ENCODE results near the gene MZT1.
"Not testable (repeated sequence)": the region's sequence is repeated elsewhere in the genome, so short reads cannot be mapped to it uniquely, and the experiment has no call there.

The MZT1 gene

GRCh38 chr13:72727417-72728289 is at the start of gene MZT1, which contains the start of gene BORA:
MZT1 (minus strand) TSS chr13:72727629; CDS start chr13:72727602, 27 bp downstream.
BORA (plus strand) TSS chr13:72727923; CDS start chr13:72728941, 1,018 bp downstream.
- DNase-seq (ENCODE audit: insufficient read length, low spot score) (peak; percentile 89), FAIRE-seq (peak; percentile 100)
- TF ChIP-seq POLR2A (IDR thresholded peaks at IDR 0.05; ENCODE audit: low read depth, low read length), result peak; percentile 59

DNA sequence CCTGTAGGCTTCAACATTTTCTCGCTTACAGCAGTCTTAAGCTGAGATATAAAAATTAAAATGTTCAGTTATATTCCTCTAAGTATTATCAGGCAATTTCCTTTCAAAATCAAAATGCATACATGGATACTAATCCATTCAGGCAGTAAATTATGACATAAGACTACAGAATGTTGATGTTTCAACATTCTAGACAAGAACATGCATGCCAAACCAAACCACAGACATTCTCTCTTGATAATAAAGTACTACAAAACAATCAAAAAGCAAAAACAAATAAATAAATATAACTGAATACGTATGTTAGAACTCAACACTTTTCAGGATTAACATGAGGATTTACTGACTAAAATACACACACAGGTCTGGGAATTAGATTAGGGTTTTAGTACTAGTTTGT is 46.6 kb upstream of the MZT1 start:
- FAIRE-seq (no peak), DNase-seq (ENCODE audit: insufficient read length, low spot score) (no peak)
- no peak for TF ChIP-seq POLR2A (IDR thresholded peaks at IDR 0.05; ENCODE audit: low read depth, low read length)

DNA sequence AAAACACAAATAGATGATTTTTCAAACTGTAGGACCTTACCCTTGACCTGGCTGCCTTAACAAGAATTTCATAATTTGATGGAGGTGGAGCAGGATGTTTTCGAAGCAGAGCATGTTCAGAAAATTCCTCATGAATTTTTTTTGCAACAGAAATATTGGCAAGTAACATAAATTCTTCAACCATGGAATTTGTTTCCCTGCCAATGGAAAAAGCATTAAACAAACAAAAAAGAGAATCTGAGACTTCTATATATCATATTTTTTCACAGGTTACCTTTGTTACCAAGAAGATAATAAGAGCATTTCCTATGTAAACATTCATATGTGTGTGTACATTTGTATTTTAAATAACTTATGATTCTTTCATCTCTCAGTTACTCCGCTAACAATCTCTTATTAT is 36.0 kb upstream of the MZT1 start:
- TF ChIP-seq POLR2A (IDR thresholded peaks at IDR 0.05; ENCODE audit: low read depth, low read length), result no peak
- FAIRE-seq, result no peak

GRCh38 chr13:72760189-72760588 is 32.8 kb upstream of the MZT1 start:
- DNase-seq (ENCODE audit: insufficient read length, low spot score) (no peak), FAIRE-seq (no peak)
- no peak for TF ChIP-seq POLR2A (IDR thresholded peaks at IDR 0.05; ENCODE audit: low read depth, low read length)

More for the DNA sequence above, 36.0 kb upstream of the MZT1 start:
- no peak for DNase-seq (ENCODE audit: insufficient read length, low spot score)

GRCh38 chr13:72757792-72758535 is 30.5 kb upstream of the MZT1 start:
- DNase-seq (ENCODE audit: insufficient read length, low spot score), result no peak
- TF ChIP-seq POLR2A (IDR thresholded peaks at IDR 0.05; ENCODE audit: low read depth, low read length), result no peak
- FAIRE-seq, result no peak

DNA sequence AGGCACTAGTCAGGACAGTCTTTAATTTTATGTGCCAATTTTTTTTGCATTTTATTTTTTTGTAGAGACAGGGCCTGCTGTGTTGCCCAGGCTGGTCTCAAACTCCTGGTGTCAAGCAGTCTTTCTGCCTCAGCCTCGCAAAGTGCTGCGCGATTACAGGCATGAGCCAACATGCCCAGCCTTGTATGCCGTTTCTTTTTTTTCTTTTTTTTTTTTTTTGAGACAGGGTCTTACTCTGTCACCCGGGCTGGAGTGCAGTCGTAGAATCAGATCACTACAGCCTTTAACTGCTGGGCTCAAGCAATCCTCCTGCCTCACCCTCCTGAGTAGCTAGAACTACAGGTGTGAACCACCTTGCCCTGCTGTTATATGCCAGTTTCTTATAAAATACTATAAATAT is 26.7 kb upstream of the MZT1 start:
- FAIRE-seq, result no peak
- DNase-seq (ENCODE audit: insufficient read length, low spot score), result no peak
- no peak for TF ChIP-seq POLR2A (IDR thresholded peaks at IDR 0.05; ENCODE audit: low read depth, low read length)

DNA sequence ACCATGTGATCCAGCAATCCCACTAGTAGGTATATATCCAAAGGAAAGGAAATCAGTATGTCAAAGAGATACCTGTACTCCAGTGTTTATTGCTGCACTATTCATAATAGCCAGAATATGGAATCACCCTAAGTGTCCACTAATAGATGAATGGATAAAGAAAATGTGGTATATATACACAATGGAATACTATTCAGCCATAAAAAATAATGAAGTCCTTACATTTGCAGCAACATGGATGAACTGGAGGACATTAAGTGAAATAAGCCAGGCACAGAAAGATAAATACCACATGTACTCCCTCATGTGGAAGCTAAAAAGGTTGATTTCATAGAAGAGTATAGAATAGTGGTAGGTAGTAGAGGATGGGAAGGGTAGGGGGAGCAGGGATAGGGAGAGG is 23.8 kb upstream of the MZT1 start:
- no peak for DNase-seq (ENCODE audit: insufficient read length, low spot score)
- no peak for TF ChIP-seq POLR2A (IDR thresholded peaks at IDR 0.05; ENCODE audit: low read depth, low read length)
- FAIRE-seq, result no peak

DNA sequence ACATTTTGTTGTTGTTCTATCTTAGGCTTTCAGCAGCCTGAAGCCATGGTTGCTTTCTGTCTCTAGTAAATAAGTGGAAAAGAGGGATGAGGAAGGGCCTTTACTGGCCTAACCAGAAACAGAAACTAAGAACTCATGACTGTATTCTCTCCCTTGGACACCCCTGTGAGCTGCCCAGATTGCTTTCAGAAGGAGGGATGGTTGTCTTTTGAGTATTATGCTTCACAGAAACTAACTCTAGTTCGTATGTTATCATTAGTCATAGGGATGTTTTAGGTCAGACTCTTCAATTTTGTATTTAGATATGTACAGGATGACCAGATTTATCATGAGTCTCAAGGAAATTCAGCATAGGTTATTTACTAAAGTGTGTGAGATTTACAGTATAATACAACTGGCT is 17.8 kb upstream of the MZT1 start:
- FAIRE-seq (no peak), DNase-seq (ENCODE audit: insufficient read length, low spot score) (no peak)
- no peak for TF ChIP-seq POLR2A (IDR thresholded peaks at IDR 0.05; ENCODE audit: low read depth, low read length)

GRCh38 chr13:72740015-72740414 is 12.6 kb upstream of the MZT1 start:
- no peak for TF ChIP-seq POLR2A (IDR thresholded peaks at IDR 0.05; ENCODE audit: low read depth, low read length)
- FAIRE-seq (no peak), DNase-seq (ENCODE audit: insufficient read length, low spot score) (no peak)

DNA sequence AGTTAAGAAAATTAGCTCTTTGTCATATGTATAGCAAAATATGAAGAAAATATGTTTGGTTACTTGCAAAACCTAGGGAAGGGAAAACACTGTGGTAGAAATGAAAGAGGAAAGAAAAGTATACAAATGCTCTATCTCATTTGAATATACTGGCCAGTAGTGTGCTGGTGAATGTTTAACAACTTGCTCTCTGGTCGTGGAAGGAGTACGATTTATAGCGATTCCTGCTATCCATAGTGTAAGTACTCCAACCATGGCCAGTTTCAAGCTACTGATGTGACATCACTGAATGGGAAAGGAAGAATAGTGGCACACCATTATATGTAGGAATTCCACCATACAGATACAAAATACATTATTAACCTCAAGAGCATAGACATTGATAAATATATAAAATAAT is 9.6 kb upstream of the MZT1 start:
- FAIRE-seq, result no peak
- no peak for DNase-seq (ENCODE audit: insufficient read length, low spot score)
- TF ChIP-seq POLR2A (IDR thresholded peaks at IDR 0.05; ENCODE audit: low read depth, low read length), result no peak

DNA sequence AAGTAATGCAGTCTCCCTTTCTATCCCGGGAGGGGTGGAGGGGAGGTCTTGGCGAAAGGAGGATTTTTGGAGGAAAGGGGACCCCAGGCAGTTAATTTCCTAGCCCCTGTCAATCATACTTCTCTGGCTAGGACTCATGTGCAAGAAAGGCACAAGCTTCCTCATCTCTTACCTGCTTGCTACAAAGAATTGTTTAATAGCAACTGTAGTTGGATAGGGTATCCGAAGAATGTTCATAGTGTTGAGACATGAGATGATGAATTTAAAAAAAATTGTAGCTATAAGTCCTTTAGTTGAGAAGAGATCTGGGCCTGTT is 819 bp upstream of the MZT1 start:
- no peak for FAIRE-seq
- no peak for DNase-seq (ENCODE audit: insufficient read length, low spot score)

GRCh38 chr13:72726726-72727416 is 558 bp downstream of the MZT1 start:
- TF ChIP-seq POLR2A (IDR thresholded peaks at IDR 0.05; ENCODE audit: low read depth, low read length), result no peak
- peak; percentile 30 for DNase-seq (ENCODE audit: insufficient read length, low spot score)
- no peak for FAIRE-seq

More for the DNA sequence above, 819 bp upstream of the MZT1 start:
- TF ChIP-seq POLR2A (IDR thresholded peaks at IDR 0.05; ENCODE audit: low read depth, low read length), result no peak

GRCh38 chr13:72726185-72726584 is 1.2 kb downstream of the MZT1 start:
- DNase-seq (ENCODE audit: insufficient read length, low spot score); FAIRE-seq: not testable (repeated sequence)

- FAIRE-seq (no peak), DNase-seq (ENCODE audit: insufficient read length, low spot score) (no peak)
- TF ChIP-seq POLR2A (IDR thresholded peaks at IDR 0.05; ENCODE audit: low read depth, low read length), result no peak
These were observed 10.7 kb downstream of the MZT1 start for GRCh38 chr13:72716776-72717175.

All from H54 (cell line).